Esophagus muscularis mucosa (tissue), 4 donors: ENCODE data around the gene RPL13. TPM values are rescaled to one million over a fixed set of nuclear protein-coding genes. Genes with fewer than 3 reads are reported as not detected.

ENCODE experiments used
- DNase-seq: peaks from one replicate; pipeline ENCODE4 v3.0.0-alpha.2; 2017; ENCODE audit errors: extremely low spot score
- H3K27ac ChIP-seq, 4 donors: fragments of 200-600 bp; sonication (generic); replicated peaks in 1 of 4; 1 replicate in 3 of 4; 2 replicates in 1 of 4; pipeline ENCODE4 v1.5.1; 2016 to 2019; ENCODE audit warnings: mild to moderate bottlenecking in 1 of 4
- H3K27me3 ChIP-seq, 4 donors: fragments of 200-600 bp; sonication (generic); one replicate each; pipeline versions ENCODE4 v1.5.1 to v1.6.0; 2016 to 2019
- H3K36me3 ChIP-seq, 4 donors: fragments of 200-600 bp; sonication (generic); one replicate each; pipeline ENCODE4 v1.5.1; 2016 to 2019
- H3K4me1 ChIP-seq, 4 donors: fragments of 200-600 bp; sonication (generic); one replicate each; pipeline ENCODE4 v1.5.1; 2016 to 2019
- H3K4me3 ChIP-seq, 4 donors: fragments of 200-600 bp; sonication (generic); 1 replicate in 2 of 4; 2 replicates in 2 of 4; pipeline ENCODE4 v1.5.1; 2016 to 2019; ENCODE audit warnings: mild to moderate bottlenecking in 4 of 4, moderate library complexity in 1 of 4
- H3K9me3 ChIP-seq, 4 donors: fragments of 200-600 bp; sonication (generic); 1 replicate in 3 of 4; 2 replicates in 1 of 4; pipeline ENCODE4 v1.5.1; 2016 to 2019
- CTCF ChIP-seq, 3 experiments: fragments of 200-600 bp in 2 of 3; fragments of 450-650 bp in 1 of 3; sonication (generic) in 2 of 3; IDR thresholded peaks; one replicate each; pipeline ENCODE4 v1.5.1; 2017 to 2019; ENCODE audit warnings: antibody characterized with exemption in 3 of 3, mild to moderate bottlenecking in 2 of 3, moderate library complexity in 1 of 3
- EP300 ChIP-seq: sonication (generic); formaldehyde crosslinking; IDR thresholded peaks from one replicate; pipeline ENCODE4 v1.6.1; 2017; ENCODE audit warnings: antibody characterized with exemption
- POLR2A ChIP-seq: fragments of 450-650 bp; IDR thresholded peaks from one replicate; pipeline ENCODE4 v1.6.1; 2017; ENCODE audit warnings: antibody characterized with exemption, moderate library complexity, mild to moderate bottlenecking, low read depth
- POLR2AphosphoS5 ChIP-seq, 2 donors: sonication (generic); formaldehyde crosslinking; IDR thresholded peaks; one replicate each; pipeline ENCODE4 v1.6.1; 2017; ENCODE audit warnings: antibody characterized with exemption in 2 of 2
- WGBS: methylation state at CpG from one replicate; pipeline ENCODE4 v1.1.5; 2018; 5-methylcytosine and 5-hydroxymethylcytosine counted together
- intact Hi-C: fragments of 100-400 bp; cut with DNase I; formaldehyde crosslinking; loops from one replicate; pipeline ENCODE4 v1.15.1; 2023
- total RNA-seq, 4 donors: library from RNA; depleted of rRNA; stranded (reverse); fragments of >200 nt; gene quantifications; one replicate each; pipeline versions ENCODE4 v1.1.0 to v1.2.1, GENCODE V29; 2016

Gene RPL13
- total RNA-seq, 4 donors from 2014 or later = 4,039 to 6,804 (median 5,312) TPM

DNA sequence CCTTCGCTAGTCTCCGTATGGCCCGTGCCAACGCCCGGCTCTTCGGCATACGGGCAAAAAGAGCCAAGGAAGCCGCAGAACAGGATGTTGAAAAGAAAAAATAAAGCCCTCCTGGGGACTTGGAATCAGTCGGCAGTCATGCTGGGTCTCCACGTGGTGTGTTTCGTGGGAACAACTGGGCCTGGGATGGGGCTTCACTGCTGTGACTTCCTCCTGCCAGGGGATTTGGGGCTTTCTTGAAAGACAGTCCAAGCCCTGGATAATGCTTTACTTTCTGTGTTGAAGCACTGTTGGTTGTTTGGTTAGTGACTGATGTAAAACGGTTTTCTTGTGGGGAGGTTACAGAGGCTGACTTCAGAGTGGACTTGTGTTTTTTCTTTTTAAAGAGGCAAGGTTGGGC is 2.5 kb downstream of the RPL13 start:
- no peak for TF ChIP-seq POLR2A
- no peak overlapping the region for H3K4me3 ChIP-seq
- H3K4me1 ChIP-seq = peaks cover 51 to 73% (median 64%) of the 10 kb centered on the region in 4 donors
- intact Hi-C loops = loop anchor here (5.0 kb wide), 1 partner anchor 236 kb away; no protein-coding TSS in a partner anchor
- peaks cover 0 to 4% (median 0%) of the 10 kb centered on the region in 4 donors for H3K27me3 ChIP-seq
- DNase-seq = no peak
- peaks cover 21 to 41% (median 40%) of the 10 kb centered on the region in 4 donors for H3K36me3 ChIP-seq
- H3K9me3 ChIP-seq = no peaks in the 10 kb centered on the region
- WGBS = 79% methylated on average over 12 of the region's 12 CpGs
- no peak overlapping the region for H3K27ac ChIP-seq

DNA sequence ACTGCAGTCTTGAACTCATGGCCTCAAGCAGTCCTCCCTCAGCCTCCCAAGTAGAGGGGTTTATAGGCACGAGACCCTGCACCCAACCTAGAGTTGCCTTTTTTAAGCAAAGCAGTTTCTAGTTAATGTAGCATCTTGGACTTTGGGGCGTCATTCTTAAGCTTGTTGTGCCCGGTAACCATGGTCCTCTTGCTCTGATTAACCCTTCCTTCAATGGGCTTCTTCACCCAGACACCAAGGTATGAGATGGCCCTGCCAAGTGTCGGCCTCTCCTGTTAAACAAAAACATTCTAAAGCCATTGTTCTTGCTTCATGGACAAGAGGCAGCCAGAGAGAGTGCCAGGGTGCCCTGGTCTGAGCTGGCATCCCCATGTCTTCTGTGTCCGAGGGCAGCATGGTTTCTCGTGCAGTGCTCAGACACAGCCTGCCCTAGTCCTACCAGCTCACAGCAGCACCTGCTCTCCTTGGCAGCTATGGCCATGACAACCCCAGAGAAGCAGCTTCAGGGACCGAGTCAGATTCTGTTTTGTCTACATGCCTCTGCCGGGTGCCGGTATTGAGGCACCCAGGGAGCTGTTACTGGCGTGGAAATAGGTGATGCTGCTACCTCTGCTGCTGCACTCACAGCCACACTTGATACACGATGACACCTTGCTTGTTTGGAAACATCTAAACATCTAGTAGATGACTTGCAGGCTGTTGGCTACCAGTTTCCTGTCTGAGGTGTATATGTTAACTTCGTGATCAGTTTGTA is 3.3 kb downstream of the RPL13 start:
- peaks cover 51 to 68% (median 64%) of the 10 kb centered on the region in 4 donors for H3K4me1 ChIP-seq
- peaks cover 0 to 8% (median 2%) of the 10 kb centered on the region in 4 donors for H3K27me3 ChIP-seq
- H3K36me3 ChIP-seq = peaks cover 21 to 41% (median 39%) of the 10 kb centered on the region in 4 donors
- intact Hi-C loops = loop anchor here (5.0 kb wide), 1 partner anchor 237 kb away; no protein-coding TSS in a partner anchor
- no peak overlapping the region for H3K27ac ChIP-seq
- WGBS = 45% methylated on average over 7 of the region's 12 CpGs
- H3K9me3 ChIP-seq = no peaks in the 10 kb centered on the region
- no peak for TF ChIP-seq EP300
- TF ChIP-seq POLR2AphosphoS5 (IDR thresholded peaks at IDR 0.05) = no peak
- TF ChIP-seq CTCF (IDR thresholded peaks at IDR 0.05) = no peak
- TF ChIP-seq POLR2A = no peak
- no peak for DNase-seq
- no peak overlapping the region for H3K4me3 ChIP-seq

GRCh38 chr16:89564476-89565255 is 4.2 kb downstream of the RPL13 start:
- no peaks in the 10 kb centered on the region for H3K9me3 ChIP-seq
- intact Hi-C loops = loop anchor here (5.0 kb wide), 1 partner anchor 237 kb away; no protein-coding TSS in a partner anchor
- DNase-seq = no peak
- peaks cover 21 to 41% (median 39%) of the 10 kb centered on the region in 4 donors for H3K36me3 ChIP-seq
- H3K4me1 ChIP-seq = peaks cover 44 to 61% (median 56%) of the 10 kb centered on the region in 4 donors
- no peak overlapping the region for H3K4me3 ChIP-seq
- no peak for TF ChIP-seq CTCF (IDR thresholded peaks at IDR 0.05)
- no peak for TF ChIP-seq POLR2AphosphoS5 (IDR thresholded peaks at IDR 0.05)
- TF ChIP-seq POLR2A = no peak
- no peak for TF ChIP-seq EP300
- H3K27me3 ChIP-seq = peaks cover 0 to 16% (median 6%) of the 10 kb centered on the region in 4 donors
- WGBS = 73% methylated on average over 17 of the region's 22 CpGs
- H3K27ac ChIP-seq = peak overlapping the region in 1 of 4 donors; percentile 36

DNA sequence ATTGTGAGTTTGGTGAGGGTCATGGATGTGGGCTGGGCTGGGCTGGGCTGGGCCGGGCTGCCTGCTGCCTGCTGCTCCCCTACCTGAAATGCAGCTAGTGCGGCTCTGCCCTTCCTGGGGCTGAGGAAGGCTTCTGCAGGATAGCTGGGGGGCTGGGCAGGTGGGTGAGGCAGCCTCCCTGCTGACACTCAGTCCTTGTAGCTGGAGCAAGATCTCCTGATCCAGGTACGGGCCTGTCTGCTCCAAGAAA is 4.7 kb downstream of the RPL13 start:
- 40% methylated on average over 1 of the region's 3 CpGs for WGBS
- intact Hi-C loops = no loop called here
- TF ChIP-seq POLR2A (no peak), EP300 (no peak), CTCF (IDR thresholded peaks at IDR 0.05) (no peak)
- Histone ChIP-seq H3K4me3 (peak overlapping the region in 1 of 4 donors; percentile 7), H3K4me1 (peaks cover 41 to 57% (median 53%) of the 10 kb centered on the region in 4 donors), H3K36me3 (peaks cover 21 to 41% (median 39%) of the 10 kb centered on the region in 4 donors), H3K27ac (peak overlapping the region in 1 of 4 donors; percentile 36), H3K27me3 (peaks cover 0 to 21% (median 7%) of the 10 kb centered on the region in 4 donors), H3K9me3 (no peaks in the 10 kb centered on the region)
- no peak for DNase-seq
